Adrenal gland (tissue), 12 donors: Measurements from ENCODE around the gene COL21A1. TPM values are rescaled to one million over a fixed set of nuclear protein-coding genes. Genes with fewer than 3 reads are reported as not detected.

Source experiments
- DNase-seq, 7 donors: peaks; one replicate each; pipeline ENCODE4 v3.0.0-alpha.2; 2019 to 2020
- H3K27ac ChIP-seq, 5 donors: fragments of 200-600 bp; sonication (generic) in 4 of 5; 1 replicate in 3 of 5; 2 replicates in 2 of 5; pipeline versions ENCODE4 v1.5.1 to v1.8.0; 2016 to 2020; ENCODE audit warnings: mild to moderate bottlenecking in 1 of 5
- H3K27me3 ChIP-seq: fragments of 200-600 bp; 2 replicates; pipeline ENCODE4 v1.8.0; 2021
- H3K36me3 ChIP-seq, 2 donors: fragments of 200-600 bp; replicated peaks in 1 of 2; 1 replicate in 1 of 2; 2 replicates in 1 of 2; pipeline versions ENCODE4 v1.5.1 to v1.8.0; 2018 to 2022
- H3K4me1 ChIP-seq, 2 donors: fragments of 200-600 bp; replicated peaks in 1 of 2; 1 replicate in 1 of 2; 2 replicates in 1 of 2; pipeline versions ENCODE4 v1.5.1 to v1.8.0; 2018 to 2021
- H3K4me3 ChIP-seq, 4 donors: fragments of 200-600 bp; sonication (generic) in 3 of 4; one replicate each; pipeline ENCODE4 v1.5.1; 2016 to 2018
- H3K9me3 ChIP-seq, 3 donors: fragments of 200-600 bp; sonication (generic) in 1 of 3; replicated peaks in 1 of 3; 1 replicate in 2 of 3; 2 replicates in 1 of 3; pipeline versions ENCODE4 v1.5.1 to v1.8.0; 2016 to 2021
- CTCF ChIP-seq, 6 experiments: fragments of 450-650 bp in 4 of 6; fragments of 200-600 bp in 2 of 6; sonication (generic) in 1 of 6; IDR thresholded peaks; 1 replicate in 5 of 6; 2 replicates in 1 of 6; pipeline versions ENCODE4 v1.5.1 to v1.8.0; 2016 to 2021; ENCODE audit warnings: antibody characterized with exemption in 6 of 6, mild to moderate bottlenecking in 2 of 6, moderate library complexity in 1 of 6
- POLR2A ChIP-seq, 2 donors: fragments of 450-650 bp; IDR thresholded peaks; one replicate each; pipeline ENCODE4 v1.6.1; 2017; ENCODE audit warnings: antibody characterized with exemption in 2 of 2, mild to moderate bottlenecking in 2 of 2, moderate library complexity in 1 of 2
- WGBS, 4 donors: extraction: QIAGEN DNeasy Blood & Tissue Kit in 2 of 4; methylation state at CpG; one replicate each; pipeline versions ENCODE4 v1.1.5 to v1.1.7; 2013 to 2017; 5-methylcytosine and 5-hydroxymethylcytosine counted together
- intact Hi-C, 2 donors: fragments of 100-400 bp; cut with DNase I; formaldehyde crosslinking; loops; one replicate each; pipeline versions ENCODE4 v1.14.1 to v1.15.0; 2022 to 2023
- polyA plus RNA-seq, 3 donors: library from polyadenylated mRNA; stranded (reverse); fragments of 200-250 nt in 2 of 3; fragments of 350-450 nt in 1 of 3; fragmentation: Illumina TruSeq in 1 of 3; extraction: RNeasy Lipid Tissue Mini Kit (QIAGEN cat#74804) in 1 of 3; gene quantifications; one replicate each; pipeline ENCODE4 v1.2.3, GENCODE V29; 2013 to 2014
- total RNA-seq, 9 donors: library from RNA; depleted of rRNA in 4 of 9; stranded (reverse); fragments of >200 nt in 4 of 9; fragments of 120-200 nt in 1 of 9; fragmentation: NEBNext Ultra II Directional in 1 of 9; extraction: Animal tissue kit (Norgen Biotek cat#: 25700) in 1 of 9; gene quantifications; one replicate each; pipeline versions ENCODE4 v1.1.0 to v1.2.4, GENCODE V29; 2013 to 2023
- donor health status: healthy with polysubstance abuse.
- donor health status: Bipolar disorder and iron deficiency.
- donor health status: DM: yes; HTN: yes; CAD: no.
- donor health status: DM: no; HTN: no; CAD: no.
- donor health status: DM: no; HTN: no; CAD: no.
- donor health status: DM: yes; HTN: yes; CAD: no.

The COL21A1 gene
- total and polyA plus RNA-seq, 12 donors = 0.12 to 19.4 (median 1.2) TPM

GRCh38 chr6:56235245-56235644, 12.1 kb downstream of the COL21A1 start:
- intact Hi-C loops = no loop called here
- Histone ChIP-seq H3K4me1 (no peaks in the 10 kb centered on the region), H3K27me3 (no peaks in the 10 kb centered on the region), H3K9me3 (peaks cover 0 to 5% (median 0%) of the 10 kb centered on the region in 3 donors), H3K27ac (no peak overlapping the region), H3K4me3 (no peak overlapping the region), H3K36me3 (no peaks in the 10 kb centered on the region)
- DNase-seq = no peak
- WGBS, 4 donors = 59 to 81% (median 74%) methylated on average over 1 of the region's 1 CpG
- TF ChIP-seq CTCF (IDR thresholded peaks at IDR 0.05) (no peak), POLR2A (IDR thresholded peaks at IDR 0.05) (no peak)

- WGBS, 4 donors = 36 to 58% (median 48%) methylated on average over 2 of the region's 2 CpGs
- no peak for DNase-seq
- no peak for TF ChIP-seq POLR2A (IDR thresholded peaks at IDR 0.05)
- no peaks in the 10 kb centered on the region for H3K9me3 ChIP-seq
- H3K27me3 ChIP-seq = no peaks in the 10 kb centered on the region
- no peaks in the 10 kb centered on the region for H3K4me1 ChIP-seq
- no peak overlapping the region for H3K27ac ChIP-seq
- intact Hi-C loops = no loop called here
- no peak overlapping the region for H3K4me3 ChIP-seq
- no peaks in the 10 kb centered on the region for H3K36me3 ChIP-seq
Observed at GRCh38 chr6:56232436-56232835, 14.9 kb downstream of the COL21A1 start.

- Histone ChIP-seq H3K4me3 (no peak overlapping the region), H3K4me1 (no peaks in the 10 kb centered on the region), H3K9me3 (no peaks in the 10 kb centered on the region), H3K27ac (no peak overlapping the region), H3K27me3 (no peaks in the 10 kb centered on the region), H3K36me3 (no peaks in the 10 kb centered on the region)
- DNase-seq = no peak
- intact Hi-C loops = no loop called here
- TF ChIP-seq CTCF (IDR thresholded peaks at IDR 0.05) (no peak), POLR2A (IDR thresholded peaks at IDR 0.05) (no peak)
Observed at GRCh38 chr6:56231827-56232226, 15.6 kb downstream of the COL21A1 start.

GRCh38 chr6:56230976-56231566, 16.3 kb downstream of the COL21A1 start:
- H3K27me3 ChIP-seq = no peaks in the 10 kb centered on the region
- H3K4me1 ChIP-seq = no peaks in the 10 kb centered on the region
- no peaks in the 10 kb centered on the region for H3K9me3 ChIP-seq
- TF ChIP-seq POLR2A (IDR thresholded peaks at IDR 0.05) = no peak
- no peak for TF ChIP-seq CTCF (IDR thresholded peaks at IDR 0.05)
- H3K27ac ChIP-seq = no peak overlapping the region
- no peak overlapping the region for H3K4me3 ChIP-seq
- no peak for DNase-seq
- intact Hi-C loops = no loop called here
- H3K36me3 ChIP-seq = no peaks in the 10 kb centered on the region
- WGBS, 4 donors = 42 to 56% (median 50%) methylated on average over 4 of the region's 4 CpGs
